Fibroblast of skin of left quadriceps (primary cell): ENCODE measurements around the gene SGO2.
A peak's percentile ranks its signal among the peaks of the same experiment; 100 is the strongest.

Experiments
- DNase-seq, 2 experiments: peaks; one replicate each; pipeline ENCODE4 v3.0.0-alpha.2; 2013; ENCODE audit warnings: low read depth in 2 of 2

Gene SGO2

DNA sequence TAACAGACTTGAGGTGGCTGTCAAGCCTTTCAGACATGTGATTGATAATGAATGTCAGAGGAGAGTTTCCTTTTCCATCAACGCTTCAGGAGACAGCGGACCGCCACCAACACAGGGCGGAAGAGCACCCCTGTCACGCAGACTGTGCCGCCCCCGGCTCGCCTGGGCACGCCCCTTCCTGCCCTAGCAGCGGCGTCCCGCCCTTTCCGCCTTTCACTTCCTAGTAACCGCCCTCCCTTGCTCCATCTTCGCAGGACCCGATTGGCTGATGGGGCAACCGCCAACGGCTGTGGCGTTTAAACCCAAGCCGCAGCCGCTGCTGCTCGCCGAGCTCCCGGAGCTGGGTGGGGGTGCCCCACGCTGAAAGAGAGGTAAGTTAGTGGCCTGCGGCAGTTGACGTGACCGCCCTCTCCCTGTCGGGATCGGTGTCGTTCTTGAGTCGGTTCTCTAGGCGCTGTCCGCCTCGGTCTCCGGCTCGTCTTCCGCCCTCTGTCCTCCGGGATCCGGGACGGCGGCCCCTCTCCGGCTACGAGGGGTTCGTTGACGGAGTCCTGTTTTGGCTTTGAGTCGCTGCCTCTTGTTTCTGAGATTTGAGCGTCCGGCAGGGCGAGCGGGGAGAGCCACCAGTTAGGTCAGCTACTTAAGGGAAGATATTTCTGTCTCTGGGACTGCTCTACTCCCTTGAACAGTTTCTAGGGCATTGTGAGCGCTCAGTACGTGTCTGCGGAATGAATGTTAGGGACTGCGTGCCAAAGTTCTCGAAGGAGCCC lies at the start of gene SGO2:
Gene SGO2, plus strand, starts transcription at position 326 of the 770 bp plus-strand sequence. CDS start 6,769 bp downstream, outside the sequence.
- peak; percentile 81 to 84 for DNase-seq

- no peak for DNase-seq
Measured at GRCh38 chr2:200476836-200477235, 49.2 kb upstream of the SGO2 start.

DNA sequence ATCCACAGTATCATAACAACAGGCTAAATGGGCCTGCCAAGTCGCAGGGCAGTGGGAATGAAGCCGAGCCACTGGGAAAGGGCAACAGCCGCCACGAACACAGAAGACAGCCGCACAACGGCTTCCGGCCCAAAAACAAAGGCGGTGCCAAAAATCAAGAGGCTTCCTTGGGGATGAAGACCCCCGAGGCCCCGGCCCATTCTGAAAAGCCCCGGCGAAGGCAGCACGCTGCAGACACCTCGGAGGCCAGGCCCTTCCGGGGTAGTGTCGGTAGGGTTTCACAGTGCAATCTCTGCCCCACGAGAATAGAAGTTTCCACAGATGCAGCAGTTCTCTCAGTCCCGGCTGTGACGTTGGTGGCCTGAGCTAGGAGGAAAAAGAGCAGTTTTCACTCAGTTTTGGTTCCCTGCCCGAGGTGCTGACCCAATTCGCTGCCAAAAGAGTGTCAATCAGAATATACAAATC lies 48.3 kb upstream of the SGO2 start:
- DNase-seq = no peak

GRCh38 chr2:200479692-200480265 lies 46.2 kb upstream of the SGO2 start:
- DNase-seq = peak; percentile 45 to 50

DNA sequence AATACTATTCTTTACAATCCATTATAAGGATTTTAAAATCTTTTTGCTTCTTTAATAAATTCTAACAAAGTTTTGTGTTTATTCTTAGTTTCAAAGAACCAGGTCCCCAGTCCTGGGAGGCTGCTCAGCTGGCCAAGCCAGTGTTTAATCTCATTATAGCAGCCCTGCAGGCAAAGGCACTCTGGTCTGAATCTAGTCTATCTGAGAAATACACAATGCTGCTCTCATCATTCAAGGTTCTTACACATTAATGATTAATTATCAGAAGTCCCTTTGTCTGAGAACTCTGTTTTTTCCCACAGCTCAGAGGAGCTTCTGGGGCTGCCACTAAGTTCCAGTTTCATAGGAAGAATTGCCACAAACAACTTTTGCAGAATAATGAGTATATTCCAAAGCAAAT lies 43.8 kb upstream of the SGO2 start:
- no peak for DNase-seq

- DNase-seq = no peak
Measured at GRCh38 chr2:200483729-200484198, 42.2 kb upstream of the SGO2 start.

DNA sequence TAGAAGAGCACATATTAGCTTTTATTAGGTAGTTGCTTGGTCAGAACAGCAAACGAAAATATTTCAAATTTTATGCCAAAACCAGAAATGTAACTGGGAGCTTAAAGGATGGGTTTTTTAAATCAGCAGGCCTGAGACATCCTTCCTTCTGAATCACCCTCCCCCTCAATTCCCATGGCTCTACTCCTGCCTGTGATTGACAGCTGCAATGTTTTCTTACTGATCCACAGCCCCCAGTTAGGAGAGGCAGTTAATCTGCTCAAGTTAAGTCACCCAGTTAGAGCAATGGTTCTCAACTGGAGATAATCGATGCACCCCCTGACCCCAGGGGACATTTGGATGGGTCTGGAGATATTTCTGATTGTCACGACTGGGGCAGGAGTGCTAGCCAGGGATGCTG lies 41.1 kb upstream of the SGO2 start:
- no peak for DNase-seq

DNA sequence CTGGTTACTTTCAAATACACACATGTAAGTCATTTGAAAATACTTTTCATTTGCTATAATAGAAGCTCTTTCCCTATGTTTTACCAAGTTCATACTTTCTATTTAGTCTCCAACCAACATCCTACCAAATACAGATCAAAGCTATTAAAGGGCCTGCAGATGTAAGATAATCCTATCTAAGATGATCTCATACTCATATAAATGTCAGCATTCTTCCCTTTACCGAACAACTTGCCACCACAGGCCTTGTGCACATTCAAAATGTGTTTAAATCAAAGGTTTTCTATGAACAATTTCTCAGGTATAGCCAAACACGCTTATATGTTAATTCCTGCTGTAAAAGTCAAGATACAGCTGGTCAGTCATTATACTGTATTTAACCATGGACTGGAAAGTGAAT lies 39.5 kb upstream of the SGO2 start:
- DNase-seq = no peak

DNA sequence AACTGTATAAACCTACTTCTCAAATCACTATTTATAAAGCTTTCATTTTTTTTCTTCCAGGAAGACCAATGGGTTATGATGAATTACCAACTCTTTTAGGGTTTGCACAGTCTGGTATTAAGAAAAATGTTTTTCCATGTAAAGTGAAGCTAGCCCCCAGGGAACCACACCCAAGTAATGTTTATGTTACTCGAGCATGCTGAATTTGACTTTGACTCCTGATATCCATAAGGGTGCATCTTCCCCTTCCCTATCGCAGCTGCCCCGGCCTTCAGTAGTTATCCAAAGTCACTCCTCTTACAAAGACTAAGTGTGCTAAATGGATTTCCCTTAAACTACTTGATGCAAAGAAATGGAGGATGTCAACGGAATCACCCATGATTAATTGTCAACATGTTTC lies 37.8 kb upstream of the SGO2 start:
- DNase-seq = no peak

DNA sequence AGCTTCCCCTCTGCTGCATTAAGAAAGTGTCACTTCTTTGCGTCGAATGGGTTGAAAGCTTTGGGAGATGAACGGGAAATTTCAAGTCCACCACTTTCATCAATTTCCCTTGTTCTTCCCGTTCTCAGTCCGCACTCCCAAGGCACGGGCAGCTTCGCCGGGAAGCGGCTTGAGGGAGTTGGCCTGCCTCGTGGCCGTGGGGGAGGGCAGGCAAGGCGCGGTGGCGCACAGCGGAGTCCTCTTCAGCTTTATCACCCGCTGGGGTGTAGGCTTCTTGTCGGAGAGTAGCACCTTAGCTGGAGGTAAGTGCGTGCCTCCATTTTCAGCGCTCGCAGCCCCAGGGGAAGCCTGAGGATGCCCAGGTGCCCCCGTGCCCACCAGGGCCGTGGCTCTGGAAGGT lies 36.0 kb upstream of the SGO2 start:
- DNase-seq = no peak

DNA sequence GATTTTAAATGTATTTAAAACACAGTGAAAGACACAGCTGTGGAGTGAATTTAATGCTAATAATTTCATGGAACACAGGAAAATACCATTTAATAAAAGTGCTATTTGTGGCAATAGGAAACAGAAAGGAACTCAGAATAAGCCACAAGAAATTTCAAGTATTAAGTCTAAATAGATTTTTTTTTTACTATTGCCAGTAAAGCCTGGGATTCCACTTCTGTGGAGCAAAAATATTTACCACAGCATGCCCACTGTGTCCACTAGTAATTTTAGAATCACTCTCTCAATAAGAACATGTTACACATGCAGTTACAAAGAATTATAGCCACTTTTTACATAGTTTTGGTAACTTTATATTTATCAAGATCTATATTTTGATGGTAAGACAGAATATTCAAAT lies 33.4 kb upstream of the SGO2 start:
- DNase-seq = no peak

DNA sequence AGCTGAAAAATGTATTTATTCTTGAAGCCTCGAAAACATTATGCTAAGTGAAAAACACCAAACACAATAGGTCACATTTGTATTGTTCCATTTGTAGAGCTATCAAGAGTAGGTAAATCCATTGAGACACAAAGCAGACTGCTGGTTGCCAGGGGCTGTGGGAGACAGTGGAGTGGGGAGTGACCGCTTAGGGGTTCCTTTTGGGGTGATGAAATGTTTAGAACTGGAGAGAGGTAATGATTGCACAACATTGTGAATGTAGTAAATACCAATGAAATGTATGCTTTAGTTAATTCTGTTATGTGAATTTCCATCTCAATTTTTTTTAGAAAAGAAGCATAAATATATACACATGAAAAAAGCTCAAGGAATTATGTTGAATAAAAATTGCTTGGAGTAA lies 32.0 kb upstream of the SGO2 start:
- no peak for DNase-seq

GRCh38 chr2:200496696-200497095 lies 29.3 kb upstream of the SGO2 start:
- DNase-seq = no peak

GRCh38 chr2:200498402-200499162 lies 27.4 kb upstream of the SGO2 start:
- DNase-seq = no peak

- no peak for DNase-seq
Measured at GRCh38 chr2:200502196-200502595, 23.8 kb upstream of the SGO2 start.

DNA sequence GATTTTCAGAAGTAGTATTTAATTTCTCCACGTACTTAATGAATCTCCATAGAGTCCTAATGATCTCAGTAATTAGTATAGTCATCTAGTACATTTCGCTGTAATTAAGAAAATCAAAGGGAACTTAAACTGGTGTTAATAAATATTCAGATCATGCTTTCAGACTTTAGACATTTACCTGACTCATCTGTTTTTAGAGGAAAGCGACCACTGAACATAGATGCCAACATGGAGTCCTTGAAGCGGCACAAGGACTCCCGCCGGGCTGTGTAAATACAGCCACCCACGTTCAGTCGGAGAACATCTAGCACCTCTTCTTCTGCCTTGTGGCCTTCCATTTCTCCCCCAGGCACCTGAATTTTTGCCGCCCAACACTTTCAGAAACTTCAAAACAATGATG lies 19.3 kb upstream of the SGO2 start:
- DNase-seq = no peak

DNA sequence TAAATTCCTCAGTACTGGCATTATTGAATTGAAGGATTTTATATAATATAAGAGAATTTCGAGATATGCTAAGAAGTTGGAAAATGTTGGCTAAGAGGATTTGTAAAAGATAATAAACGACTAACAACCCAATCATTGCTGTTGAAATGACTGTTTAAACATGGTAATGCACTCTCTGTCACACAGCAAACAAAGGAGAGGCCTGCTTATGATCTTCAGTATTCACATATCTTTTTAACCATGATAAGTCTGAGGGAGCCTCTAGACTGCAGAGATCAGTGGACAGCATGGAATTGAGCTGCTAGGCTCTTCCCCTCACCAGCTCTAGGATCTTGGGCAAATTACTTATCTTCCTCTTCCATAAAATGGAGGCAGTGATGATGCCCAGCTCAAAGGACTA lies 18.8 kb upstream of the SGO2 start:
- DNase-seq = no peak

DNA sequence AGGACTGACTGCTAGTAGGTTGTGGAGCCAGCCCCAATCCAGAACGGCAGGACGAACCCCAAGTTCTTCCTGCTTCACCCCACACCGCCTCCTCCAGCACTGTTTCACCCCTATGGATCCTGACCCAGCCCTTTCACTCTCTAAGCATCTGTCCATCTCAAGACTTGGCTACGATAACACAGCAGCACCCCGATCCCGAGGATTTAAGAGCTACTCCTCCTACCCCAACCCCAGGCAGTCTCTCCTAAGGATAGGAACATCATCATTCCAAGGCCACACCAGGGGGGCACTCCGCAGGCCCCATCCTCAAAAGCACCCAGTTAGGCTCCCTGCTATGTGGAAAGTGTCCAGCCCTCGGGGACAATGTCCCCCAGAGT lies 16.8 kb upstream of the SGO2 start:
- DNase-seq = no peak

GRCh38 chr2:200509612-200510433 lies 16.2 kb upstream of the SGO2 start, which contains the start of gene KCTD18:
TSS of gene KCTD18 (minus strand) at chr2:200510068. CDS start at chr2:200507016, 3,052 bp downstream.
- peak; percentile 52 to 55 for DNase-seq

DNA sequence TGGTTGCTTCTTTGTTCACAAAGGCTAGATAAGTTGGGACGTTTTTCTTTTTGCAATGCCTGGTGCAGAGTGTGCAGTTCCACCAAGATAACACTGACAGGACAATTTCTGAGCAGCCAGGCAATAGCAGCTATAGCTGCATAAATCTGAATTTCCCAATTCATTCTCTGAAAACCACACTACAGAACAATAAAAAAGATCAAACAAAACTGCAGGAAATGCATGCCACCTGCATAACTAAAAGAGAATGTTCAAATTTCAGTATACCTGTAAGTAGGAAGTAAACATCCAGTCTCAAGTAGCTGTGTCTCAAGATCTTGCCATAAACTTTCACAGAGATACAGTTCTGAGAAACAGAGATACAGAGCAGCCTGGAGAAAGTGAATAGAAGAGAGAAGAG lies 10.9 kb upstream of the SGO2 start:
- DNase-seq = no peak

DNA sequence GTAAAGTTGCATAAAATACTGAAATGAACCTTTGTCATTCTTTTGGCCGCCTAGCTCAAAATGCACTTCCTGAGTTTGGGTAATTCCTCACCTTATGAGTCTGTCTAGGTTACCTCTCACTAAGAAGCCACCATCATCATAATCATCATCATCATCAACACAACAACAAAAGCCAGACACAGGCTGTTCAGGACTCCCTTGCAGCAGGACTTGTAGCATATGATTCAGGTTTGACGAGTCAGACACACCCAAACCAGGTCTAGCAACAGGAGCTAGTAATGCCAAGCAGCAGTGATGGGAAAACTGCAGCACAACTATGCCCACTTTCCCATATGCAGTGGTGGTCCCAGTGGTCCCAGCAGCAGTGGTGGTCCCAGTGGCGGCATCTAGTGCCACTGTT lies 2.8 kb upstream of the SGO2 start:
- no peak for DNase-seq

GRCh38 chr2:200523604-200524003 lies 2.4 kb upstream of the SGO2 start:
- no peak for DNase-seq
